GM23248 (cell line): Measurements from ENCODE around the gene LSM11.
"Not testable (repeated sequence)": the region's sequence is repeated elsewhere in the genome, so short reads cannot be mapped to it uniquely, and the experiment has no call there.

Experiments used
- EZH2 ChIP-seq: fragments of 200-600 bp; sonication (generic); IDR thresholded peaks from 2 replicates; pipeline ENCODE4 v1.6.1; 2018; ENCODE audit warnings: antibody characterized with exemption, mild to moderate bottlenecking; ENCODE audit not compliant: insufficient read depth, poor library complexity, severe bottlenecking
- EZH2phosphoT487 ChIP-seq: fragments of 200-600 bp; sonication (generic); IDR thresholded peaks from 2 replicates; pipeline ENCODE4 v1.6.1; 2018; ENCODE audit warnings: antibody characterized with exemption, moderate library complexity, mild to moderate bottlenecking, low read depth; ENCODE audit not compliant: insufficient read depth

GRCh38 chr5:157693816-157694215 lies 49.7 kb upstream of the LSM11 start:
- TF ChIP-seq EZH2, EZH2phosphoT487: not testable (repeated sequence)
